Neuron (in vitro differentiated cells): ENCODE data around the gene AGPAT4.
"Not testable (repeated sequence)": the region's sequence is repeated elsewhere in the genome, so short reads cannot be mapped to it uniquely, and the experiment has no call there.

Experiments used
- H2AFZ ChIP-seq: one replicate; pipeline ENCODE4 v1.6.1; 2013; ENCODE audit warnings: low read depth, mild to moderate bottlenecking, inconsistent platforms, low read length, moderate library complexity
- H3K27me3 ChIP-seq: one replicate; pipeline ENCODE4 v1.6.1; 2013; ENCODE audit warnings: low read length; ENCODE audit not compliant: insufficient read depth
- H3K36me3 ChIP-seq: one replicate; pipeline ENCODE4 v1.6.1; 2013; ENCODE audit warnings: low read length; ENCODE audit not compliant: insufficient read depth
- H3K4me1 ChIP-seq: one replicate; pipeline ENCODE4 v1.6.1; 2013; ENCODE audit warnings: low read length; ENCODE audit not compliant: insufficient read depth
- H3K4me3 ChIP-seq: 2 replicates; pipeline ENCODE4 v1.5.1; 2013; ENCODE audit warnings: mild to moderate bottlenecking, low read length, moderate library complexity
- H3K9me3 ChIP-seq: one replicate; pipeline ENCODE4 v1.6.1; 2013; ENCODE audit warnings: low read length

The AGPAT4 gene

GRCh38 chr6:161192636-161193411 is 81.0 kb downstream of the AGPAT4 start:
- Histone ChIP-seq H3K4me1 (no peaks in the 10 kb centered on the region), H3K4me3 (no peak overlapping the region), H3K9me3 (peaks cover 22% of the 10 kb centered on the region), H3K27me3 (no peaks in the 10 kb centered on the region), H2AFZ (no peak overlapping the region), H3K36me3 (peaks cover 4% of the 10 kb centered on the region)

- H3K9me3 ChIP-seq, result peaks cover 27% of the 10 kb centered on the region
These were observed 82.2 kb downstream of the AGPAT4 start for GRCh38 chr6:161191671-161192070.

GRCh38 chr6:161191007-161191406 is 82.9 kb downstream of the AGPAT4 start:
- H2AFZ ChIP-seq, result no peak overlapping the region
- no peaks in the 10 kb centered on the region for H3K27me3 ChIP-seq
- H3K9me3 ChIP-seq, result peaks cover 31% of the 10 kb centered on the region
- H3K36me3 ChIP-seq, result peaks cover 16% of the 10 kb centered on the region
- H3K4me1 ChIP-seq, result no peaks in the 10 kb centered on the region
- no peak overlapping the region for H3K4me3 ChIP-seq

More at GRCh38 chr6:161191671-161192070, 82.2 kb downstream of the AGPAT4 start:
- peaks cover 10% of the 10 kb centered on the region for H3K36me3 ChIP-seq
- no peak overlapping the region for H3K4me3 ChIP-seq
- no peaks in the 10 kb centered on the region for H3K27me3 ChIP-seq
- no peaks in the 10 kb centered on the region for H3K4me1 ChIP-seq
- no peak overlapping the region for H2AFZ ChIP-seq

GRCh38 chr6:161189891-161190290 is 84.0 kb downstream of the AGPAT4 start:
- peaks cover 31% of the 10 kb centered on the region for H3K9me3 ChIP-seq
- no peak overlapping the region for H3K4me3 ChIP-seq
- H3K4me1 ChIP-seq, result no peaks in the 10 kb centered on the region
- peaks cover 19% of the 10 kb centered on the region for H3K36me3 ChIP-seq
- H3K27me3 ChIP-seq, result no peaks in the 10 kb centered on the region
- no peak overlapping the region for H2AFZ ChIP-seq

- no peak overlapping the region for H3K4me3 ChIP-seq
- H2AFZ ChIP-seq, result no peak overlapping the region
- H3K36me3 ChIP-seq, result peaks cover 28% of the 10 kb centered on the region
- H3K27me3 ChIP-seq, result no peaks in the 10 kb centered on the region
- no peaks in the 10 kb centered on the region for H3K4me1 ChIP-seq
- H3K9me3 ChIP-seq, result peaks cover 31% of the 10 kb centered on the region
These were observed 85.1 kb downstream of the AGPAT4 start for GRCh38 chr6:161188547-161189465.

- Histone ChIP-seq H3K27me3 (no peaks in the 10 kb centered on the region), H3K9me3 (peaks cover 19% of the 10 kb centered on the region), H3K4me3 (no peak overlapping the region), H3K36me3 (peaks cover 29% of the 10 kb centered on the region), H3K4me1 (no peaks in the 10 kb centered on the region), H2AFZ (no peak overlapping the region)
These were observed 87.6 kb downstream of the AGPAT4 start for GRCh38 chr6:161186173-161186769.

- H3K4me3 ChIP-seq, result no peak overlapping the region
- H2AFZ ChIP-seq, result no peak overlapping the region
- no peaks in the 10 kb centered on the region for H3K27me3 ChIP-seq
- H3K36me3 ChIP-seq, result peaks cover 37% of the 10 kb centered on the region
- no peaks in the 10 kb centered on the region for H3K4me1 ChIP-seq
- peaks cover 32% of the 10 kb centered on the region for H3K9me3 ChIP-seq
These were observed 92.7 kb downstream of the AGPAT4 start for GRCh38 chr6:161181121-161181520.

GRCh38 chr6:161178155-161178554 is 95.7 kb downstream of the AGPAT4 start:
- H3K36me3 ChIP-seq, result peaks cover 23% of the 10 kb centered on the region
- not testable (repeated sequence) for H2AFZ ChIP-seq, H3K4me3 ChIP-seq, H3K27me3 ChIP-seq, H3K4me1 ChIP-seq
- H3K9me3 ChIP-seq, result peaks cover 28% of the 10 kb centered on the region

GRCh38 chr6:161176428-161176827 is 97.4 kb downstream of the AGPAT4 start:
- not testable (repeated sequence) for H3K4me3 ChIP-seq, H3K4me1 ChIP-seq, H2AFZ ChIP-seq, H3K27me3 ChIP-seq
- Histone ChIP-seq H3K9me3 (peaks cover 30% of the 10 kb centered on the region), H3K36me3 (peaks cover 23% of the 10 kb centered on the region)

- H3K4me1 ChIP-seq, H2AFZ ChIP-seq, H3K9me3 ChIP-seq, H3K4me3 ChIP-seq, H3K36me3 ChIP-seq, H3K27me3 ChIP-seq: not testable (repeated sequence)
These were observed 101.1 kb downstream of the AGPAT4 start for GRCh38 chr6:161172769-161173168.

- H3K4me1 ChIP-seq, result peaks cover 6% of the 10 kb centered on the region
- H3K36me3 ChIP-seq, result peaks cover 4% of the 10 kb centered on the region
- no peak overlapping the region for H2AFZ ChIP-seq
- peaks cover 5% of the 10 kb centered on the region for H3K9me3 ChIP-seq
- H3K4me3 ChIP-seq, result no peak overlapping the region
- no peaks in the 10 kb centered on the region for H3K27me3 ChIP-seq
These were observed 102.7 kb downstream of the AGPAT4 start for GRCh38 chr6:161171207-161171606.

GRCh38 chr6:161169696-161170095 is 104.2 kb downstream of the AGPAT4 start:
- Histone ChIP-seq H2AFZ (no peak overlapping the region), H3K27me3 (no peaks in the 10 kb centered on the region), H3K4me3 (no peak overlapping the region), H3K4me1 (peaks cover 6% of the 10 kb centered on the region), H3K36me3 (peaks cover 19% of the 10 kb centered on the region), H3K9me3 (peaks cover 5% of the 10 kb centered on the region)

GRCh38 chr6:161169035-161169434 is 104.8 kb downstream of the AGPAT4 start:
- no peak overlapping the region for H2AFZ ChIP-seq
- peaks cover 6% of the 10 kb centered on the region for H3K4me1 ChIP-seq
- peaks cover 5% of the 10 kb centered on the region for H3K9me3 ChIP-seq
- no peak overlapping the region for H3K4me3 ChIP-seq
- no peaks in the 10 kb centered on the region for H3K27me3 ChIP-seq
- H3K36me3 ChIP-seq, result peaks cover 25% of the 10 kb centered on the region
